Calu3 (cell line): ENCODE results near the gene CREBRF. TPM values are rescaled to one million over a fixed set of nuclear protein-coding genes. Genes with fewer than 3 reads are reported as not detected.

ENCODE experiments used
- BruUV-seq: library from RNA; stranded (reverse); fragments of 400-500 nt; replicated peaks from 2 replicates; lab custom pipeline; 2021; lab: Mats Ljungman, UMichigan
- CTCF ChIA-PET: fragments of 300-600 bp; sonication (Branson Sonifier 250); formaldehyde crosslinking; loops from one replicate; lab custom pipeline; 2022; ENCODE audit warnings: antibody characterized with exemption; lab: Charles Lee
- DNase-seq: peaks from one replicate; pipeline ENCODE4 v3.0.0; 2022
- H3K27ac Mint-ChIP-seq: one replicate; pipeline ENCODE4 v1.8.0; 2022; ENCODE audit warnings: mixed read lengths; ENCODE audit not compliant: unreplicated experiment
- H3K27me3 Mint-ChIP-seq: one replicate; pipeline ENCODE4 v1.8.0; 2022; ENCODE audit warnings: mixed read lengths; ENCODE audit not compliant: unreplicated experiment
- H3K36me3 Mint-ChIP-seq: one replicate; pipeline ENCODE4 v1.8.0; 2022; ENCODE audit warnings: mild to moderate bottlenecking, moderate library complexity, mixed read lengths; ENCODE audit not compliant: insufficient read depth, unreplicated experiment
- H3K4me1 Mint-ChIP-seq: one replicate; pipeline ENCODE4 v1.8.0; 2022; ENCODE audit warnings: mild to moderate bottlenecking, low read depth, mixed read lengths; ENCODE audit not compliant: unreplicated experiment
- H3K4me3 Mint-ChIP-seq: one replicate; pipeline ENCODE4 v1.8.0; 2022; ENCODE audit warnings: mild to moderate bottlenecking, low read depth, moderate library complexity, mixed read lengths; ENCODE audit not compliant: unreplicated experiment
- H3K9me3 Mint-ChIP-seq: one replicate; pipeline ENCODE4 v1.8.0; 2022; ENCODE audit warnings: low read depth, mixed read lengths; ENCODE audit not compliant: unreplicated experiment
- CTCF ChIP-seq: fragments of 200-600 bp; IDR thresholded peaks from one replicate; pipeline ENCODE4 v1.8.0; 2022; ENCODE audit warnings: antibody characterized with exemption; ENCODE audit not compliant: unreplicated experiment
- intact Hi-C: fragments of 100-400 bp; cut with micrococcal nuclease; formaldehyde crosslinking; loops from one replicate; pipeline ENCODE4 v1.10.0; 2022; ENCODE audit not compliant: unreplicated experiment
- total RNA-seq: library from RNA; stranded (reverse); gene quantifications from 2 replicates; pipeline ENCODE4 v1.2.3, GENCODE V29; 2022

The CREBRF gene
- total RNA-seq, 1 experiment from 2014 or later, result 18.2 TPM

- H3K4me3 Mint-ChIP-seq, result no peak overlapping the region
- peaks cover 28% of the 10 kb centered on the region for H3K36me3 Mint-ChIP-seq
- no peak for TF ChIP-seq CTCF
- CTCF ChIA-PET, result no interaction called here
- no peaks in the 10 kb centered on the region for H3K9me3 Mint-ChIP-seq
- no peak overlapping the region for H3K27ac Mint-ChIP-seq
- no peak for DNase-seq
- intact Hi-C loops, result loop anchor here (5.0 kb wide), 1 partner anchor 436 kb away; no protein-coding TSS in a partner anchor
- no TSS peak for BruUV-seq
- no peaks in the 10 kb centered on the region for H3K27me3 Mint-ChIP-seq
- H3K4me1 Mint-ChIP-seq, result peaks cover 11% of the 10 kb centered on the region
These were observed 87.4 kb downstream of the CREBRF start for GRCh38 chr5:173143567-173143966.

GRCh38 chr5:173144200-173145176 lies 88.3 kb downstream of the CREBRF start, which contains the start of gene BNIP1:
Gene BNIP1, plus strand, starts transcription at chr5:173144531. Its CDS starts 15 bp downstream, at chr5:173144546.
- Mint-ChIP-seq H3K4me3 (peak within 1 kb of the TSS; percentile 100), H3K27ac (peak within 1 kb of the TSS; percentile 99), H3K36me3 (peaks cover 28% of the 10 kb centered on the region), H3K4me1 (peaks cover 11% of the 10 kb centered on the region), H3K27me3 (no peaks in the 10 kb centered on the region), H3K9me3 (peaks cover 4% of the 10 kb centered on the region)
- DNase-seq, result peak; percentile 100
- TSS peak; percentile 85 for BruUV-seq
- intact Hi-C loops, result loop anchor here (1.0 to 5.0 kb wide), 3 partner anchors 87 to 437 kb away; no protein-coding TSS in a partner anchor
- peak; percentile 95 for TF ChIP-seq CTCF
- CTCF ChIA-PET, result interaction anchor here (0.6 to 1.4 kb wide), 7 partner anchors 61 to 438 kb away, joined by 3 to 17 read pairs (median 3); partner anchors contain the start of gene ATP6V0E1

GRCh38 chr5:173148354-173148753 lies 92.2 kb downstream of the CREBRF start:
- BruUV-seq, result no TSS peak
- H3K4me1 Mint-ChIP-seq, result peaks cover 11% of the 10 kb centered on the region
- intact Hi-C loops, result no loop called here
- no peak for TF ChIP-seq CTCF
- no peaks in the 10 kb centered on the region for H3K27me3 Mint-ChIP-seq
- H3K9me3 Mint-ChIP-seq, result peaks cover 4% of the 10 kb centered on the region
- no peak for DNase-seq
- no peak overlapping the region for H3K4me3 Mint-ChIP-seq
- CTCF ChIA-PET, result no interaction called here
- H3K36me3 Mint-ChIP-seq, result peaks cover 36% of the 10 kb centered on the region
- no peak overlapping the region for H3K27ac Mint-ChIP-seq

- Mint-ChIP-seq H3K4me3 (no peak overlapping the region), H3K27ac (no peak overlapping the region), H3K9me3 (peaks cover 4% of the 10 kb centered on the region), H3K4me1 (no peaks in the 10 kb centered on the region), H3K27me3 (no peaks in the 10 kb centered on the region), H3K36me3 (peaks cover 18% of the 10 kb centered on the region)
- CTCF ChIA-PET, result interaction anchor here (0.6 kb wide), 1 partner anchor 1451 kb away, joined by 3 read pairs; no protein-coding TSS in a partner anchor
- no peak for TF ChIP-seq CTCF
- no TSS peak for BruUV-seq
- intact Hi-C loops, result no loop called here
- no peak for DNase-seq
These were observed 96.4 kb downstream of the CREBRF start for GRCh38 chr5:173152547-173152946.
